HG02973 (cell line): ENCODE measurements around the gene ZNF749.
"Not testable (repeated sequence)": the region's sequence is repeated elsewhere in the genome, so short reads cannot be mapped to it uniquely, and the experiment has no call there.

Experiments used
- ATAC-seq: cut with Tn5 transposase; IDR thresholded peaks from one replicate; pipeline ENCODE4 v1.9.1; 2021; ENCODE audit warnings: moderate library complexity; ENCODE audit not compliant: unreplicated experiment

ZNF749 gene

GRCh38 chr19:57465680-57466381 is 30.7 kb downstream of the ZNF749 start:
- ATAC-seq: no peak

DNA sequence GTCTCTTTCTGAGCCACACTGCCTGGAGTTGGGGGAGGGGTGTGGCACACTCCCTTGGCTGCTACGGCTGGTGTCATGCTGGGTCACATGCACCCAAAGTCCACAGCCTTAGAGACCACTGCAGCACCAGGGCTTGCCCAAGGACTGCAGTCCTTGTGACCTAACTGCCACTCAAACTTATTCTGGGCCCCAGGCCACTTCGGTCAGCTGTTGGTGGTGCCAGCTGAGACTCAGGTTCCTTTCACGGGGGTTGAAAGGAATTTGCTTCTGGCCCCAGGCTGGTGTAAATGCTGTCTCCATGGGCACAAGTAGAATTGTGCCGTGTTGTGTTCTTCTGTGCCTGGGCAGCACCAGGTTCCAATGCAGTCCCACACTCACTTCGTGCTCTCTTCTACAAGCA is 31.4 kb downstream of the ZNF749 start:
- no peak for ATAC-seq

DNA sequence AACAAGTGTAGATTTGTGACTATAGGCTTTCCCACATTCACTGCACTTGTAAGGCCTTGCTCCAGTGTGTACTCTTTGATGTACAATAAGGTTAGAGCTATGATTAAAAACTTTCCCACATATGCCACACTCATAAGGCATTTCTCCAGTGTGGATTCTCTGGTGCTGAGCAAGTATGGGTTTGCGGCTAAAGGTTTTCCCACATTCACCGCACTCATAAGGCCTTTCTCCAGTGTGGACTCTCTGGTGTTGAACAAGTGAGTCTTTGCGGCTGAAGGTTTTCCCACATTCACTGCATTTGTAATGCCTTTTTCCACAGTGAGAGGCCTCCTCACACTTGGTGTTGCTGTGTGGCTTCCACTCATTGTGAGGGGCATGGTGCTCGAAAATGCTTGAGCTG is 38.5 kb downstream of the ZNF749 start:
- no peak for ATAC-seq

DNA sequence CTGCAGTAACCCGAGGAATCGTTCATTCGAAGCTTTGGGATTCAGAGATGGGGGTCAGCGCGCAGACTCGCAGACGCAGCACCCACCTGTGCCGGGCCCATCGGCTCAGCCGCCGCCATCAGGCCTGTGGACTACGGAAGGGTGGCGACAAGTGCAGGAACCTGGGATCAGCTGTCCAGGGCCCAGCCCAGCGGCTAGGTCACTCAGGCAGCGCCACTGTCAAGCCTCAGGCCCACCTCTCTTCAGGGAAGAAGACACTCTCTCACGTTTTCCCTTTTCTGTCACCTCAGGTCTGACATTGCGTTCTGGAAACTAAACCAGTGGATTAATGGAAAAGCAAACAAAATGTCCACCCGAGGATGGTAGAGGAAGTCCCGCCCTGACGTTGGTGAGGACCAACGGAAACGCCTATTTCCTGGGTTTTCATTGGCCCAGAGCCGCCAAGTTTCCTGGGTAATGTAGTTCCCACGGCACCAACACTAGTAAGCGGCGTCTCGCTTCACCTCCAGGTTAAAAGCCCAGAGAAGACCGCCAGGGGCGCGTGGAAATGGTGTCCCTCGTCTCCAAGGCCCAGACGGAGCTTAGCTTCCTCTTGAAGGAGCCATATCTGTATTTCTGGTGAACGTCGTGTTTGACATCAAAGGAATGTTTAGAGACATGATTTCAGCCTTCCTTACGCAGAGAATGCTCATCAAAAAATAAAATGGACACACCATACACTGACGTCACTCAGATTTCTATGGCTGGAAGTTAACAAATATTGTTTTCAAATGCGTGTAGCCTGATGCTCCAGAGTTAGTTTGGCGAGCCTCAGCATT is 42.3 kb downstream of the ZNF749 start, which contains the start of gene ZNF772:
TSS of gene ZNF772 (minus strand) at position 376 of the 818 bp plus-strand sequence. CDS start at position 119, 257 bp downstream.
- peak; percentile 98 for ATAC-seq

DNA sequence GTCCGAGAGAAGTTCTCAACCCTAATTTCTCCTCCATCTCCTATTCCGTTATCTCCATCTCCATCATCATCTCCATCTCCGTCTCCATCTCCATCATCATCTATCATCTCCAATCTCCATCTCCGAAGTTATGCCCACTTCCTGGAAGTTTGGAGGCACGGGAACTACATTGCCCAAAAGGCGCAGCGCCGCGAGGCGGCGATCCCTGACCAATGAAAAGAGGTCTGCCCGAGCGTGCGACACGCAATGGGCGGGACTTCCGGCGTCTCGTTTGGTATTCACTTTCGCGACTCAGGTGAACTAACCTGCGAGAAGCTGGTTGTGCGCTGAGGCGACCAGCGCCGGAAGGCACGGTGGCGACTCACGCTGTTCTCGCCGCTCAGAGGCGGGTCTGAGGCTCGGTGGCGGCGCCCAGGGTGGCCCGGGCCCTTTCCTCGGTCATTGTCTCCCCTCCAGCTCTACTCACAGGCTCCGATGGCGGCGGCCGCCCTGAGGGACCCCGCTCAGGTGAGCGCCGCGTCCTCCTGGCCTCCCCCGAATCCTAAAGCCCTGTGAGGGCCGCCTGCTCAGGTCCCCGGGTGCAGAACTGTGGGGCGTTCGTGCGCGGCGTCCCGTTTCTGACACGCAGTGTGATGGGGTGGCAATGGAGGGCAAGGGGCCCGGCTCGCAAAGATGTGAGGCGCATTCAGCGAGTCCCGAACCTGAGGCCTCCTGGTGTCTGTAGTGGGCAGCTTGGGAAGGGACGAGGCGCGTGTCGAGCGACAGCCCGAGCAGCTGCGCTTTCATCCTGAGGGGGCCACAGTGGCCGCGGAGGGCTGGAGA is 52.6 kb downstream of the ZNF749 start, which contains the start of gene ZNF419:
TSS of gene ZNF419 (plus strand) at position 274 of the 822 bp plus-strand sequence. CDS start at position 475, 201 bp downstream.
- ATAC-seq: peak; percentile 94

- not testable (repeated sequence) for ATAC-seq
Measured at GRCh38 chr19:57488299-57488644, 53.1 kb downstream of the ZNF749 start.
